Erythroblast (primary cell): Measurements from ENCODE around the gene MAPT.

ENCODE experiments used
- GATA1 ChIP-seq: IDR thresholded peaks from 2 replicates; pipeline ENCODE4 v1.6.1; 2011; ENCODE audit warnings: low read depth, mild to moderate bottlenecking, control low read depth, low read length, moderate library complexity
- POLR2A ChIP-seq: IDR thresholded peaks from 2 replicates; pipeline ENCODE4 v1.6.1; 2011; ENCODE audit warnings: mild to moderate bottlenecking, low read length

DNA sequence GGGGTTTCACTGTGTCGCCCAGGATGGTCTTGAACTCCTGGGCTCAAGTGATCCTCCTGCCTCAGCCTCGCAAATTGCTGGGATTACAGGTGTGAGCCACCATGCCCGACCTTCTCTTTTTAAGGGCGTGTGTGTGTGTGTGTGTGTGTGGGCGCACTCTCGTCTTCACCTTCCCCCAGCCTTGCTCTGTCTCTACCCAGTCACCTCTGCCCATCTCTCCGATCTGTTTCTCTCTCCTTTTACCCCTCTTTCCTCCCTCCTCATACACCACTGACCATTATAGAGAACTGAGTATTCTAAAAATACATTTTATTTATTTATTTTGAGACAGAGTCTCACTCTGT is 108.6 kb downstream of the MAPT start:
- TF ChIP-seq POLR2A = no peak
- no peak for TF ChIP-seq GATA1
